ENCODE results near the gene SCNN1A.
A peak's percentile ranks its signal among the peaks of the same experiment; 100 is the strongest.
"Not testable (repeated sequence)": the region's sequence is repeated elsewhere in the genome, so short reads cannot be mapped to it uniquely, and the experiment has no call there.

Gene SCNN1A

DNA sequence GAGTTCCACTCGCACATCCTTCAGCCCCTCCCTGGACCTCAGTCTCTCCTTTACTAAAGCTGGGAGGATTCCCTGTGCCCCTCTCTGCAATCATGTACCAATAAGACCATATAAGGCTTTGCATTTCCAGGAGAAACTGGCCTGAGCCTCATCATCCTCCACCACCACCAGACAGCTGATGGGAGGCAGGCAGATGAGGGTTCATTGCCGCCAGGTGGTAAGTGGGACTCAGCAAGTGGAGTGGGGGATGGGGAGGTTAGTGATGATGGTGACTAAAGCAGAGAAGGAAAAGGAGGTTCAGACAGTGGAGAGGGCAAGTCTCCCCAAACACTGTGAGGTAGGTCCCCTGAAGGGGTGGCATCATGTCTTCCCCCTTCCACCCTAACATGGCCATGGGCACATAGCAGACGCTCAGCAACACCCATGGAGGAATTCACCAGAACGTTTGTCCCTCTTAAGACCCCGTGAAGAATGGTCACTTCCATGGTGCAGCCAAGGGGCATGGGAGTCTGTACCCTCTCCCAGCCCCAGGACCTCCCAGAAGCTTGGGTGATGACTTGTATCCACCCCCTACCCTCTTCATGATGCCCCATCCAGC lies 29.0 kb downstream of the SCNN1A start:
- DNase-seq (ENCODE audit: low read depth), result no peak

DNA sequence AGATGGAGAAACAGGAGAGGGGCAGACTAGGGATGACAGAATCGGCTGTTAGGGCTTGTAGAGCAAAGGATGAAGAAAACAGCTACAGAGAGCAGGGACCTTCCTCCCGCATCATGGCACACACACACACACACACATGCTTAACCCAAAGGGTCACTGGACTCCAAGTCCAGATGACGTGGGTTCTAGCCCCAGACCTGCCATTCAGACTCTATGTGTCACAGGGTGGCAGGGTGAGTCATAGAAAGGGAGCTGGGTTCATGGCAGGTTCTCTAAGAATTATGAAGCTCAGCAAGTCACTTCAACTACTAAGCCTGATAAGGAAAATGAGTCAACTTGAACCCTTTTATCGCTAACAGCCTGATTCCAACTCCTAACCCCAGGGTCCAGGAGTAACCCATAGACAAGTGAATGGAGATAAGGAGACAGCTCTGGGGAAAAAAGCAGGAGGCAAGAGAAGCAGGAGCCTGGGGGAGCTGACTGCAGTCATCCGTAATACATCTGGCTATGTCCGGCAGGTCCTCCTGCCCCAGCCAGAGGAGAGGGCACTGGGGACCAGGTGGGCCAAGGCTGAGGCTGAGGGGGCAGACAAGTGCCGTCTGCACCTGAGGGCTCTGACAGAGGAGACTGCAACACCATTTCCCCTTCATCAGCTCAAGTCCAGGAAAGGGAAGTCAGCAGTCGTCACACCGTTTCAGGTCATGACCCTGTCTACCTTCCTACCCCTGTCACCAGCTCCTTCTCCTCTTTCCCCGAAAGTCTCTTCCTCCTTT lies 29.9 kb downstream of the SCNN1A start:
- no peak for DNase-seq (ENCODE audit: low read depth)

DNA sequence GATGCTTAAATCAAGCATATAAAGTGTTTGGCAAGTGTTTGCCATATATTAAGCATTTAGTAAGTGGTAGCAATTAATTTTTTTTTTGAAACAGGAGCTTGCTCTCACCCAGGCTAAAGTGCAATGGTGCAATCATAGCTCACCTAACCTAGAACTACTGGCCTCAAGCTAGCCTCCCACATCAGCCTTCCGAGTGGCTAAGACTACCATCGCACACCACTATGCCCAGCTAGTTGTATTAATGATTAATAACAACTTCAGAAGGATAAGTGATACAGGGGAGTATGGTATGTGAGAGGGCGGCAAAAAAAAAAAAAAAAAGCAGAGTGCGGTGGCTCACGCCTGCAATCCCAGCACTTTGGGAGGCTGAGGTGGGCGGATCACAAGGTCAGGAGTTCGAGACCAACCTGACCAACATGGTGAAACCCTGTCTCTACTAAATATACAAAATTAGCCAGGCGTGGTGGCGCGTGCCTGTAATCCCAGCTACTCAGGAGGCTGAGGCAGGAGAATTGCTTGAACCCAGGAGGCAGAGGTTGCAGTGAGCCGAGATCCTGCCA lies 31.2 kb downstream of the SCNN1A start:
- DNase-seq (ENCODE audit: low read depth), result not testable (repeated sequence)

DNA sequence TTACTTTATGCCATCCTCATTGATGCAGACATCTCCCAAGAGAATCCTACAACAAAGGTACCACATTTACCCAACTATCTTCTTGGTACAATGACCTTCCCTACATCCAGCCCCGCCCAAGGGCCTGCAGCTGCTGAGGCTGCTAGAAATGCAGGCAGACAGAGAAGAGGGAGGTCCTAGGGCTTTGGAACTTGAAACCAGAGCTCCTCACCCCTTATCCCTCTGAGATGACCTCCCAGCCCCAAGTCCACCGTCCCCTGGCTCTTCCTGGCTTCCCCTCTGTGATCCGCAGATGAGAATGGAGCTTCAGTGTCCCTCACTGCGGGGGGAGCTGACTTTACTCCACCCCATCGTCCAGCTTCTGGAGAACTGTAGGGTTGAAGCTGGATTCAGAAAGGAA lies 31.8 kb downstream of the SCNN1A start:
- no peak for DNase-seq (ENCODE audit: low read depth)

DNA sequence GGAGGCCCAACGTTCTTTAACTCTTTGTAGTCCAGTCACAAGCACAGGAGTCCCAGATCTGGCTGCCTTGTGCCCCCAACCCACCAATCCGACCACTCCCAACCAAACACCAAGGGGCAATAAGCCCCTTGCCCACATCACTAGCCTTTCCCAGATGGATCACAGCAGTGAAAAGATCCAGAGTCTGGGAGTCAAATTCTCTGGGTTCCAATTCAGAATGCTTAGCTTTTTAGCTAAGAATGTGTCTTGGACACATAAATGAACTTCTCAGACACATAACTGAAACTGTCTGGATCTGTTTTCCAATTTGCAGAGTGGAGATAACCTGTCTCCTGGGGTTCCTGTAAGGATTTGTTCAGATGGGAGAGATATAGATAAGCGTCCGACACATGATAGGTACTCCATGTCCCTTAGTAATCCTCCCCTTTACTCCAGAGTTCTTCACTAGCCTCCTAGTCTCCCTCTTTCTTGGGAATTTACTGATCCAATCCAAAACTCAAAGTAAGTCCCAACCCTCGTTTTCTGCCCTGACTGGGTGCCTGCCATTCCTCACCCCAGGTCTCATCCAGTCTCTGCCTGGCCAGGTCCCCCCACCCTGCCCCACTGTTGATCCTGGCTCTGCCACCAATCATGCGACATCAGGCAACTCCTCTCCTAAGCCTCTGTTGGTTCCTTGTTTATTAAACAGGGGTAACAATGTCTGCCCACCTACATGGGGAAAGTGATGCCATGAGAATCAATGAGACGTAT lies 33.0 kb downstream of the SCNN1A start:
- DNase-seq (ENCODE audit: low read depth), result no peak

DNA sequence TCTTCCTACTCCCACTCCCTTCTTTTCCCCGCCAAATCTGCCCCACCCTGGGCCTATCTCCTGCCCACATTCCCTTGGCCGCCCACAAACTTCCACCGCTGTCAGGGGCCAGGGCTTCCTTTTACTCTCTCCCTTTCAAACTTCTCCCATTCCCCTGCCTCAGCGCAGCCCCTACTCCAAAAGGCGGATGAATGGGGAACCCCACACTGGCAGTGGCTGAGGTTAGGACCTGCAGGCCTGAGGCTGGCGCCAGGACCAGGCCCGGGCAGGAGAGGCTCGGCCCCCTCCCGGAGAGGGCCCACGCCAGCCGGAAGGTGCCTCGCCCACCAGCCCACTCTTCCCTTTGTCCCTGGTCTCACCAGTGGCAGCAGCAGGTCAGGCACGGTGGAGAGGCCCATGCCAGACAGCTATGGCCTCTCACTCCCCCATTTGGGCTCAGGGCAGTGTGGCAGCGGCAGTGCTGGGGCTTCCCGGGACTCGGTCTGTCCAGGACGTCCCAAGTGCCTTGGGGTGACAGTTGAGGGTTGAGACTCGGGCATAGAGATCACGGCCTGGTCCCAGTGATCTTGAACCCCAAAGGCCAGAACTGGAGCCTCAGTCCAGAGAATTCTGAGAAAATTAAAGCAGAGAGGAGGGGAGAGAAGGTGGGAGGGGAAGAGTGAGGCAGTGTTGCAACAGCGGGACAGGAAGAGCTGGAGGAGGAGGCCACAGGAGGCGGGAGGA lies 33.8 kb downstream of the SCNN1A start, which contains the start of gene TNFRSF1A:
Gene TNFRSF1A (minus strand): TSS at position 660 of the 723 bp plus-strand sequence. CDS start 262 bp downstream, at position 398.
- no peak for DNase-seq (ENCODE audit: low read depth)

DNA sequence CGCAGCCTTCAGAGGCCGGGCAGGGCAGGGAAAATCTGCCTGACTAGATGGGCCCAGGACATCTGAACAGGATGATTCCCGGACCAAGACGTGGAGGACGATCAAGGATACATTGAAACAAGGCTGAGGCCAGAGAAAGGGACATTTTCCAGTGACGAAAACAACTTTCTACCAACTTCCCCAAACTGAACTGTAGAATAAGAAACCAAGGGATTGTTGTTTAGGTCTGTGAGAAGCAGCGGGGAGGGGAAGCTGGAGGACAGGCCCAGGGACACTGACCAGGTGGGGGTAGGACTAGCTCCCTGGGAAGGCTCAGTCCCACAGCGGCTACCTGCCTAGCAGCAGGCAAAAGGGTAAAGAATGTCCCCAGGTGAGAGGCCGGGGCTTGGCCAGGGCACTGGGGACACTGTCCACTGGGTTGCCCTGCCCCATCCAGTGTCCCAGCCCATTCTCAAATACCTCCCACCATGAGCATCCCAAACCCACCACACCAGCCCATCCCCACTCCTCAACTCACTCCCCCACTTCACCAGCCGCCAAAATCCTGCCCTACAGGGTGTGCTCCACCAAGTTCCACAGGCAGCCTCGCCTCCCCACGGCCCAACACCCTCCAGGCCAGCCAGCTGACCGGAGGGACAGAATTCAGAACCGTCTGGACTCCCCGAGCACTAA lies 34.5 kb downstream of the SCNN1A start:
- no peak for DNase-seq (ENCODE audit: low read depth)

DNA sequence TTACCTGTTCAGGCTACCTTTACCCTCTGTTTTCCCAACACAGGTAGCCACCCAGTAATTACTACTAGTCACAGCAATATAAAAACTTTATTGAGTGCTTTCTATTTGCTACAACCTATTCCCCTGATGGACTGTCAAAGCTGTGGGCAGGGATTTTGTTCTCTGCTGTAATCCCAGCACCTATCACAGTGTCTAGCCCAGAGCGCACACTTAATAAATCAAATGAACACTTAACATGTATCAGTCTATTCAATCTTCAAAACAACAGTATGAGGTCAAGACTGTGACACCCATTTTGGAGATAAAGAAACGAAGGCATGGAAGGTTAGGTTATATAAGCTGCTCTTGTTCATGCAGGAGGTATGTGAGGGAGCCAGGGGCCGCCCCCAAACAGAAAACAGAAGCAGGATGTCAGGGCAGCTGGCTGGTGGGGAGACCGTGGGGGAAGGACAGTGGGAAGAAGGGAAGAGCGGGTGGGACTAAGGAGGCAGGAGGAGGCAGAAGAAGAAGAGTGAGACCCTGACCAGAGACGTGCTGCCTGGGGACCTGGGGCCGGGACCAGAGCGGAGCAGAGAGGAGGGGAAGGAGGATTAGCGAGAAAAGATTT lies 35.2 kb downstream of the SCNN1A start:
- no peak for DNase-seq (ENCODE audit: low read depth)

DNA sequence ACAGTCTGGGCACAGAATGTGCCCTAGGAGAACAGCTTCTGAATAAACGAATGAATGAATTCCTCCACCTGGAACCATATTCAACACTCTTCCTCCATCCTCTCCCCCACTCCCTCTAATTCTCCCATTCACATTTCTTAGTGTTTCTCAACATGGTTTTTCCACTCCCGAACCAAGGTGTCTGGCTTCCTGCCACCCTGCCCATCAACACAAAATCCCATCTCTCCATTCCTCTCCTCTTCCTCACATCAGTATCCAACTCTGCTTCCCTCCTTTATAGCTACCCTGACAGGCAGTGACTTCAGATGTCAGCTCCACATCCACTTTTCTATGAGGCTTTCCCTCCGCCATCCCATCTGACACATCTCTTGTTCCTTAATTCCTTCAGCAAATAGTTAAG lies 36.4 kb downstream of the SCNN1A start:
- DNase-seq (ENCODE audit: low read depth), result no peak

DNA sequence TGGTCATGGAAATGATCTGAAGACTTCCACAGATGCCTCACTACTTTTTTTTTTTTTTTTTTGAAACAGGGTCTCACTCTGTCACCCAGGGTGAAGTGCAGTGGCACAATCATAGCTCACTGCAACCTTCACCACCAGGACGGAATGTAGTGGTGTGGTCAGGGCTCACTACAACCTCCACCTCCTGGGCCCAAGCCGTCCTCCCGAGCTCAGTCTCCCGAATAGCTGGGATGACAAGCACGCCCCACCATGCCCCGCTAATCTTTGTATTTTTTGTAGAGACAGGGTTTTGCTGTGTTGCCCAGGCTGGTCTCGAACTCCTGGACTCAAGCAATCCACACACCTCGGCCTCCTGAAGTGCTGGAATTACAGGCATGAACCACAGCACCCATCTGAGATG lies 36.8 kb downstream of the SCNN1A start:
- not testable (repeated sequence) for DNase-seq (ENCODE audit: low read depth)

DNA sequence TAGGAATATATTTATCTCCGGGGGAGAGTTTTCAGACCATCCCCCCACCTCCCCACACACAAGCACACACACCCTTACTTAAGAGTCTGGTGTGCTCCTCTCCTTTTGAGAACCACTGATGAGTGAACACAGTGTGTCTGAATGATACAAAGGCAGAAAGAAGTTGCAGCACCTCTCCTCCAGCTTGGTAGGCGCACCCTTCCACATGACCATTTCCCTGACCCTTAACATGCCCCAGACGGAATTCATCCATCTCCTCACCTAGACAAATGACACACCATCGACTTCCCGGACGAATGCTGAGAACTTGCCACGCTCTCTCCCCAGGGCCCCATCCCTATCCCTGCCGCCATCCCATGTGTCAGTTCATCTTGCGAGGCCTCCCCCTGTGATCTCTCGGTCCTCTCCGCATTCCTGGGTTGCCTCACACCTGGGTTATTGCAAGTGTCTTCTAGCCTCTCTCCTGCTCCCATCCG lies 37.4 kb downstream of the SCNN1A start:
- DNase-seq (ENCODE audit: low read depth), result no peak

DNA sequence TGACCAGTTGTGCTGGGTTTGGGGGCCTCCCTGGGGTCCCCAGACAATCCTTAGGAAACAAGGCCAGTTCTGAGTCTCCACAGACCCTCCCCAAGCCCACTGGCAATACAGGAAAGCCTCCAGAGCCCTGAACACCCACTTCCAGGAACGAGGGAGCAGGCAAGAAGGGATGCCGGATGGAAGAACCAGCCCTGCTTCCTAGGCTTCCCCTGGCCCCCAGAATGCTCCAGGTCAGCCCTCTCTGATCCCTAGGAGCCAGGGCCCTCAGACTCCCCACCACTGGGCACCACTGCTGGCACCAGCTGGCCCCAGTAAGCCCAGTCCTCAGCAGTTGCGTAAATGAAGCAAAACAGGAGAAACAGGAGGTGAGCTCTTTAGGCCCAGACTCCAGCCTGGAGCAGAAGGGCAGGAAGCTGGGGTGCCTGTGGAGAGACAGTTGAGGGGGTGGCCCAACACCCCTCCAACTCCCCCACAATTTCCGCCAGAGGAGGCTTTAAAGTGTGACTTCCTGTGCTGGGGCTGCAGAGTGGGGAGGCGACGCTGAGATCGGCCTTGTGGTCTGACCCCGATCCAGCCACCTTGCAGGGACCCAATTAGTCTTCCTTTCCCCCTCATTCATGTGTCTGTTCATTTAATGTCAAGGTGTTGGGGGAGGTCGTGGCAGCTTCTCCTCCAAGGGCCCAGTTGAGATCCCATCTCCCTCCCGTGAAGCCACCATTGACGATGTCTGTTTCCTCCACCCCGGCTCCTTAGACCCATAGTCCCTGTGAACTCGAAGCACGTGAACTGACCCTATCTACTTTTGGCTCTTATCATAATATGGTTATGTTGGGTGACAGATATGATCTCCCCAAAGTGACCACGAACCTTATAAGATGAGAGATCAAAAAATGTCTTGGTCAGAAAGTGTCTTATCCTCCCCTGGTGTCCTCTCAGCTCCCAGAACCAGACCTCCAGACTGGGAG lies 38.2 kb downstream of the SCNN1A start:
- peak; percentile 45 for DNase-seq (ENCODE audit: low read depth)

DNA sequence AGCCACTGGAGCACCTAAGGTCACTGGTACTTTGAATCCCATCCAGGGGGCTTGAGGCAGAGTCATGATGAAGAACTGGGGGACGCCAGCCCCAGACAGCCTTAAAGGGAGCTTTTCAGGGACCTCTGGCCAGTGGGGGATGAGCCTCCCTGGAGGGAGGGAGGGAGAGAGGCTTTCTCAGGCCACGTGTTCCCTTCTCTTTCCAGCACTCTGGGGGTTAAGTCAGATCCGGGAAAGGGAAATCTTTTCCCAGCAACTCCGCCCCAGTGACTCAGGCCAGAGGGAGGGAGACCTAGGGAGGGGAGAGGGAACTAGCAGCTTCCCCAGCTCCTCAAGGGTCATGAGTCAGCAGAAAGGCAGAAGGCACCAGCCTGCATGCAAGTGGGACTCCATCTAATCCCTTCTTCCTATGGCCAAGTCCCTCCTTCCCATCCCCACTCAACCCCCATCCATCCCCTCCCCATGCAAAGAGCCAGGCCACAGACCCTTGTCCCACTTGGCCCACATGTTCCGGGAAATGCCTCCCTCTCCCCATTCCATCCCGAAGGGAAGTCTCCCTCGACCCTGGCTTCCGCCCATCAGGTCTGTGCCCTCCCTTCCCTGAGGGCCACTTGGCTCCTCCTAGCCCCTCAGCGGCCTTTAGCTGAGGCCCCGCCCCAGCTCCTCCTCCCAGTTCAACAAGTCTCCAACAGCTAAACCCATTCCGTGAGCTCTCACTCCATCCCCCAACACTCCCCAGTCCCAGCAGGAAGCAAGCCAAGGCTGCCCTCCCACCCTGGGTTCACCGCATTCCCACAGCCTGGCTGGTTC lies 39.1 kb downstream of the SCNN1A start:
- no peak for DNase-seq (ENCODE audit: low read depth)

DNA sequence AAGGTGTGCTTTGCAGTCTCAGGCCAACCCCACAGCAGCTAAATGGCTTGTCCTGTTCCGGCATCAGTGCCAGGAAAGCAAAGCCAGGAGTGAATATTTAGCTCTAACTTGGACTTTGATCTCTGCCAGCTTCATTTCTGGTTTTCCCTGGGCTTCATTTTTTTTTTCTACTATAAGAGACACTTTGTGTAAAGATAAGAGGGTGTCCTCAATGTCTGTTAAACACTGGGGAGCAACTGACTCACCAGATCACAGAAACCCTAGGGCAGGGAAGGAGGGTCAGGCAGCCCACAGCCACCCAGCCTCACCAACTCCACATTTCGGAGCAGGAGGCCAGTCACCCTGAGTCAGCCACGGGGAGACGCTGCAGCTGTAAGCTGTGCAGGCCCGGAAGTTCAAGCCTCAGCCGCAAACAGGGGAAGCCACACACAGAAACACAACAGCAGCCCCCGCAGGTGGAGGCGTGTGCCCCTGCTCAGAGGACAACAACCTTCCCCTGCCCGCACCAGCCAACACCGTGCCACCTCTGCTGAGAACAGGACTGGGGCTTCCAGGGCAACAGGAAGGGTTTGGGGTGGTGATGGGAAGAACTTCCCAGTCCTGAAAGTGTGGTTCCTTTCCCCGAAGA lies 39.8 kb downstream of the SCNN1A start:
- DNase-seq (ENCODE audit: low read depth), result peak; percentile 67

DNA sequence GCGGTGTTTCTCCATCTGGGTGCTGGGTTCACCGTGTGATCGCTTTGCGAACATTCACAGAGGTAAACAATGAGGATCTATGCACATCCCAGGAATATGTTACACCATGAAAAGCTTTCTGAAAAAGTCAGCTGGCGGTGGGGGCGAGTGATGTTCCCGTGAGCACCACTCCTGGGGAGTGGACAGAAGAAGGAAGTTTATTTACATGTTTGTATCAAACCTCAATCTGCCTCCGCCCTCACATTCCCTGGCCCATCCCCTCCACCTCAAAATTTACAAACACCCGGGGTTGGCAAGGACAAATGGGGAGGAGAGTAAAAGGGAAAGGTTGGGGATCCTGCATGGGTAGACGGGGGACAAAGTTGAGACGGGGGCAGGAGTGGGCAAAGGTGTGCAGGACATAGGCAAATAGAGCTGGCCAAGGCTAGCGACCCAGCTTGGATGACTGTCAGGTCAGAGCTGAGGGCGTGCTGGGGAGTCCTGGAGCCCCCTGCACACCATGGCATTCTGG lies 40.4 kb downstream of the SCNN1A start:
- no peak for DNase-seq (ENCODE audit: low read depth)

DNA sequence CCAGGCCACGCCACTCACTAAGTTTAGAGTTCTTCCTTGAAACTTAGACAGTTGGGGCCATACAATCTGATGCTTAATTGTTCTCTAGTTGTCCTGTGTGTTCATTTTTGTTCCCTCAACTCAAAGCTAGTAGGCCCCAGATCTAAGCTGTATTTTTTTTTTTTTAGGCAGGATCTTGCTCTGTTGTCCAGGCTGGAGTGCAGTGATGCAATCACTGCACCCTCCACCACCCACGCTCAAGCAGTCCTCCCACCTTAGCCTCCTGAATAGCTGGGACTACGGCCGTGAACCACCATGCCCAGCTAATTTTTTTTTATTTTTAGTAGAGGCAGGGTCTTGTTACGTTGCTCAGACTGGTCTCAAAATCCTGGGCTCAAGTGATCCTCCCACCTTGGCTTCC lies 41.0 kb downstream of the SCNN1A start:
- DNase-seq (ENCODE audit: low read depth), result no peak

DNA sequence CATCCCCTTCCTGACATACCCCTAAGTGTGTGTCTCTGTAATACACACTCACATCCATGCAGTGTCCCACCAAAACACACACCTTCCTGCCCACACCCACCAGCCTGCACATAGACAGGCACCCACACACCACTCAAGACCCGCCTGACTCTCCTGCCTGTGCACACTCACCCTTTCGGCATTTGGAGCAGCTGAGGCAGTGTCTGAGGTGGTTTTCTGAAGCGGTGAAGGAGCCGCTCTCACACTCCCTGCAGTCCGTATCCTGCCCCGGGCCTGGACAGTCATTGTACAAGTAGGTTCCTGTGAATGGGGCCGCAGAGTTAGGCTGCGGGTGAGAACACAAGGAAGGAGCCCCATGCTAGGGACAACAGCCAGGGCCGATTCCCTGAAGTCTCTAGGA lies 41.8 kb downstream of the SCNN1A start:
- DNase-seq (ENCODE audit: low read depth), result no peak

DNA sequence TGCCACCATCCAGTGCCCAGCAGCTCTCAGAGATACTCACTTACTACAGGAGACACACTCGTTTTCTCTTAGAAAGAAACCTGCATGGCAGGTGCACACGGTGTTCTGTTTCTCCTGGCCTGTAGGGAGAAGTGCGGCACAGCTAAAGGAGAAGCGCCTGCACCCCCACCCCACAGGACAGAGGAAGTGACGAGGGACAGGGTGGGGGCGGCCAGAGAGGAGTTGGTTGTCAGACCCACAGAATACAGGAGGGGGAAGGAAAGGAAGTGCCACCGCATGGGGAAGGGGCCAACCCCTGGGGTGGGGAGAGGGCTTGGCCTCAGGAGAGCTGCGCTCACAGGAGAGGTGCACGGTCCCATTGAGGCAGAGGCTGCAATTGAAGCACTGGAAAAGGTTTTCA lies 42.3 kb downstream of the SCNN1A start:
- DNase-seq (ENCODE audit: low read depth), result no peak
